Measurements from ENCODE around the gene SLC26A2. TPM values are rescaled to one million over a fixed set of nuclear protein-coding genes. Genes with fewer than 3 reads are reported as not detected.

SLC26A2 gene
- total and polyA plus RNA-seq, 2 experiments from 2014 or later: 3.5 to 11.5 TPM

- ATAC-seq: no peak
- H3K79me2 ChIP-seq (replicated peaks; ENCODE audit: insufficient read depth): peaks cover 7% of the 10 kb centered on the region; the same call in 1 of the 2 replicates
- H3K27me3 Mint-ChIP-seq (ENCODE audit: insufficient read depth, low read depth, poor library complexity): no peaks in the 10 kb centered on the region
Measured at GRCh38 chr5:150013931-150014330, 53.4 kb downstream of the SLC26A2 start.

GRCh38 chr5:150014456-150014855 lies 53.9 kb downstream of the SLC26A2 start:
- H3F3A ChIP-seq (replicated peaks; ENCODE audit: low read depth): no peaks in the 10 kb centered on the region
- Mint-ChIP-seq H3K4me1 (no peaks in the 10 kb centered on the region), H3K9me3 (peaks cover 10% of the 10 kb centered on the region; the same call in 1 of the 3 replicates), H3K36me3 (ENCODE audit: low read depth) (peaks cover 89% of the 10 kb centered on the region), H3K27ac (no peak overlapping the region), H3K4me3 (no peak overlapping the region), H3K27me3 (ENCODE audit: insufficient read depth, low read depth, poor library complexity) (no peaks in the 10 kb centered on the region)
- no peaks in the 10 kb centered on the region for H3K4me1 ChIP-seq (ENCODE audit: insufficient read depth)
- H4K20me1 ChIP-seq (replicated peaks; ENCODE audit: insufficient read depth): peaks cover 10% of the 10 kb centered on the region; the same call in 1 of the 2 replicates
- H3K36me3 ChIP-seq (ENCODE audit: insufficient read depth): peaks cover 58% of the 10 kb centered on the region
- no peak overlapping the region for H2AFZ ChIP-seq
- H3K9me2 ChIP-seq (ENCODE audit: insufficient read depth): no peaks in the 10 kb centered on the region
- DNase-seq (ENCODE audit: low spot score) (no peak), ATAC-seq (no peak)
- H3K79me2 ChIP-seq (replicated peaks; ENCODE audit: insufficient read depth): peaks cover 7% of the 10 kb centered on the region; the same call in 1 of the 2 replicates
- H3K4me3 ChIP-seq: no peak overlapping the region
- H3K27me3 ChIP-seq (ENCODE audit: insufficient read depth): no peaks in the 10 kb centered on the region
- H3K27ac ChIP-seq (ENCODE audit: low read depth): no peak overlapping the region
- H3K4me2 ChIP-seq: no peak overlapping the region
- TF ChIP-seq CTCF (conservative IDR thresholded peaks at IDR 0.05; ENCODE audit: low read depth in 2 of 2) (no peak), STAT1 (IDR thresholded peaks at IDR 0.05; ENCODE audit: unreplicated experiment) (no peak), JUNB (IDR thresholded peaks at IDR 0.05; ENCODE audit: unreplicated experiment) (no peak), POLR2AphosphoS5 (IDR thresholded peaks at IDR 0.05; ENCODE audit: low read depth) (no peak), NANOG (IDR thresholded peaks at IDR 0.05; ENCODE audit: borderline replicate concordance) (no peak), REST (IDR thresholded peaks at IDR 0.05; ENCODE audit: unreplicated experiment) (no peak), EZH2 (IDR thresholded peaks at IDR 0.05; ENCODE audit: low read depth, unreplicated experiment) (no peak), ZNF462 (CRISPR knock-in tag; IDR thresholded peaks at IDR 0.05) (no peak), ZNF114 (CRISPR knock-in tag; IDR thresholded peaks at IDR 0.05) (no peak)

More at GRCh38 chr5:150013931-150014330, 53.4 kb downstream of the SLC26A2 start:
- Histone ChIP-seq H3F3A (replicated peaks; ENCODE audit: low read depth) (no peaks in the 10 kb centered on the region), H2AFZ (no peak overlapping the region), H4K20me1 (replicated peaks; ENCODE audit: insufficient read depth) (peaks cover 12% of the 10 kb centered on the region; the same call in 1 of the 2 replicates), H3K4me2 (no peak overlapping the region), H3K27me3 (ENCODE audit: insufficient read depth) (no peaks in the 10 kb centered on the region), H3K9me2 (ENCODE audit: insufficient read depth) (no peaks in the 10 kb centered on the region), H3K27ac (ENCODE audit: low read depth) (no peak overlapping the region), H3K4me3 (no peak overlapping the region), H3K36me3 (ENCODE audit: insufficient read depth) (peaks cover 54% of the 10 kb centered on the region), H3K4me1 (ENCODE audit: insufficient read depth) (no peaks in the 10 kb centered on the region)
- Mint-ChIP-seq H3K36me3 (ENCODE audit: low read depth) (peaks cover 85% of the 10 kb centered on the region), H3K4me1 (no peaks in the 10 kb centered on the region), H3K4me3 (no peak overlapping the region), H3K9me3 (peaks cover 10% of the 10 kb centered on the region; the same call in 1 of the 3 replicates), H3K27ac (no peak overlapping the region)
- TF ChIP-seq ZNF331 (CRISPR knock-in tag; IDR thresholded peaks at IDR 0.05; ENCODE audit: low read depth): no peak
- no peak for DNase-seq (ENCODE audit: low spot score)

Measured in GM23338 (cell line).